IMR-90 (cell line): ENCODE measurements around the gene SIRT5. TPM values are rescaled to one million over a fixed set of nuclear protein-coding genes. Genes with fewer than 3 reads are reported as not detected.

ENCODE experiments used
- ATAC-seq: fragments of 200-7000 bp; cut with Tn5 transposase; 2 replicates; pipeline ENCODE4 v1.9.1; 2020; ENCODE audit warnings: low read depth, mild to moderate bottlenecking, moderate library complexity
- BruUV-seq: library from RNA; stranded (reverse); fragments of 400-500 nt; replicated peaks from 2 replicates; lab custom pipeline; 2021; lab: Mats Ljungman, UMichigan
- CTCF ChIA-PET: fragments of 300-600 bp; formaldehyde crosslinking; extraction: SDS; loops from one replicate; lab custom pipeline; 2021; ENCODE audit warnings: antibody characterized with exemption; lab: Yijun Ruan, JAX
- POLR2A ChIA-PET: fragments of 300-600 bp; sonication (Branson Sonifier 250); formaldehyde crosslinking; loops from one replicate; lab custom pipeline; 2022; ENCODE audit warnings: antibody characterized with exemption; ENCODE audit not compliant: unreplicated experiment; lab: Charles Lee
- DNase-seq: peaks from one replicate; pipeline ENCODE4 v3.0.0; 2013
- H2AFZ ChIP-seq: replicated peaks from 2 replicates; pipeline ENCODE3; 2013; ENCODE audit warnings: low read length, mild to moderate bottlenecking; ENCODE audit not compliant: poor library complexity
- H2AK5ac ChIP-seq: 2 replicates; pipeline ENCODE4 v1.6.1; 2013; ENCODE audit warnings: low read depth, low read length, inconsistent platforms
- H2AK9ac ChIP-seq: replicated peaks from 2 replicates; pipeline ENCODE3; 2013; ENCODE audit warnings: mild to moderate bottlenecking, low read depth, low read length, moderate library complexity; ENCODE audit not compliant: poor library complexity
- H2BK120ac ChIP-seq: 2 replicates; pipeline ENCODE4 v1.6.1; 2013; ENCODE audit warnings: low read depth, low read length, inconsistent platforms
- H2BK15ac ChIP-seq: 3 replicates; pipeline ENCODE4 v1.6.1; 2013; ENCODE audit warnings: low read depth, low read length, inconsistent platforms
- H2BK20ac ChIP-seq: 2 replicates; pipeline ENCODE4 v1.6.1; 2013; ENCODE audit warnings: low read depth, mild to moderate bottlenecking, inconsistent platforms, low read length, moderate library complexity
- H2BK5ac ChIP-seq: 2 replicates; pipeline ENCODE4 v1.6.1; 2013; ENCODE audit warnings: mild to moderate bottlenecking, low read depth, low read length, inconsistent platforms; ENCODE audit not compliant: poor library complexity, severe bottlenecking
- H3K14ac ChIP-seq: replicated peaks from 2 replicates; pipeline ENCODE4 v1.6.1; 2013; ENCODE audit warnings: low read depth, low read length, inconsistent platforms
- H3K18ac ChIP-seq: 2 replicates; pipeline ENCODE4 v1.6.1; 2013; ENCODE audit warnings: low read depth, low read length, control low read depth
- H3K23ac ChIP-seq: 2 replicates; pipeline ENCODE4 v1.6.1; 2013; ENCODE audit warnings: low read depth, low read length, inconsistent platforms
- H3K27ac ChIP-seq: 2 replicates; pipeline ENCODE4 v1.5.1; 2013; ENCODE audit warnings: mild to moderate bottlenecking, control low read depth, low read length; ENCODE audit not compliant: insufficient read depth
- H3K27me3 ChIP-seq: 2 replicates; pipeline ENCODE4 v1.6.1; 2013; ENCODE audit warnings: low read length; ENCODE audit not compliant: control insufficient read depth, insufficient read depth
- H3K36me3 ChIP-seq: 2 replicates; pipeline ENCODE4 v1.6.1; 2013; ENCODE audit warnings: low read length, mixed read lengths; ENCODE audit not compliant: control insufficient read depth, insufficient read depth
- H3K4ac ChIP-seq: 2 replicates; pipeline ENCODE4 v1.6.1; 2013; ENCODE audit warnings: low read depth, low read length, inconsistent platforms
- H3K4me1 ChIP-seq: 2 replicates; pipeline ENCODE4 v1.6.1; 2013; ENCODE audit warnings: low read length, mixed read lengths; ENCODE audit not compliant: control insufficient read depth, insufficient read depth
- H3K4me2 ChIP-seq: 2 replicates; pipeline ENCODE4 v1.6.1; 2013; ENCODE audit warnings: low read depth, mild to moderate bottlenecking, control low read depth, low read length, moderate library complexity
- H3K4me3 ChIP-seq: 2 replicates; pipeline ENCODE4 v1.5.1; 2013; ENCODE audit warnings: low read depth, mild to moderate bottlenecking, control low read depth, low read length, moderate library complexity; ENCODE audit not compliant: insufficient read depth
- H3K56ac ChIP-seq: 2 replicates; pipeline ENCODE4 v1.6.1; 2013; ENCODE audit warnings: low read length, inconsistent platforms; ENCODE audit not compliant: insufficient read depth; ENCODE audit errors: extremely low read depth
- H3K79me1 ChIP-seq, 2 experiments: 2 replicates each; pipeline ENCODE4 v1.6.1; 2013; ENCODE audit warnings: low read length in 2 of 2, inconsistent platforms in 1 of 2, low read depth in 1 of 2
- H3K9ac ChIP-seq: 2 replicates; pipeline ENCODE4 v1.6.1; 2013; ENCODE audit warnings: low read depth, low read length, control low read depth
- H3K9me1 ChIP-seq: 2 replicates; pipeline ENCODE4 v1.6.1; 2013; ENCODE audit warnings: low read length, inconsistent platforms; ENCODE audit not compliant: insufficient read depth
- H3K9me3 ChIP-seq: 2 replicates; pipeline ENCODE4 v1.6.1; 2013; ENCODE audit warnings: low read length; ENCODE audit not compliant: control insufficient read depth, insufficient read depth
- H4K20me1 ChIP-seq: 2 replicates; pipeline ENCODE4 v1.6.1; 2013; ENCODE audit warnings: low read length, inconsistent platforms; ENCODE audit not compliant: insufficient read depth
- H4K5ac ChIP-seq: 2 replicates; pipeline ENCODE4 v1.6.1; 2013; ENCODE audit warnings: mild to moderate bottlenecking, low read depth, low read length, control low read depth
- H4K8ac ChIP-seq, 2 experiments: 2 replicates each; pipeline ENCODE4 v1.6.1; 2013; ENCODE audit warnings: low read depth in 2 of 2, low read length in 2 of 2, control low read depth in 1 of 2, inconsistent platforms in 1 of 2
- H4K91ac ChIP-seq: 2 replicates; pipeline ENCODE4 v1.6.1; 2013; ENCODE audit warnings: low read depth, low read length, inconsistent platforms; ENCODE audit not compliant: insufficient read depth
- BHLHE40 ChIP-seq: fragments of 150-350 bp; IDR thresholded peaks from 2 replicates; pipeline ENCODE4 v1.6.1; 2016; ENCODE audit warnings: mild to moderate bottlenecking, low read depth, low read length
- CEBPB ChIP-seq: IDR thresholded peaks from 2 replicates; pipeline ENCODE4 v1.6.1; 2012; ENCODE audit warnings: low read depth, low read length, improper control_type of control experiment
- CHD1 ChIP-seq: IDR thresholded peaks from 2 replicates; pipeline ENCODE4 v1.6.1; 2012; ENCODE audit warnings: low read depth, low read length, improper control_type of control experiment
- FOS ChIP-seq: fragments of 150-350 bp; IDR thresholded peaks from 2 replicates; pipeline ENCODE4 v1.6.1; 2016; ENCODE audit warnings: low read depth, low read length
- MAFK ChIP-seq: IDR thresholded peaks from 2 replicates; pipeline ENCODE4 v1.6.1; 2012; ENCODE audit warnings: low read depth, low read length, improper control_type of control experiment
- MAZ ChIP-seq: IDR thresholded peaks from 2 replicates; pipeline ENCODE4 v1.6.1; 2012; ENCODE audit warnings: low read depth, mild to moderate bottlenecking, low read length, improper control_type of control experiment, moderate library complexity, borderline replicate concordance
- MXI1 ChIP-seq: IDR thresholded peaks from 2 replicates; pipeline ENCODE4 v1.6.1; 2012; ENCODE audit warnings: low read depth, mild to moderate bottlenecking, low read length, moderate library complexity, borderline replicate concordance
- POLR2A ChIP-seq: IDR thresholded peaks from 2 replicates; pipeline ENCODE4 v1.6.1; 2012; ENCODE audit warnings: mild to moderate bottlenecking, low read depth, low read length
- RCOR1 ChIP-seq: IDR thresholded peaks from 2 replicates; pipeline ENCODE4 v1.6.1; 2012; ENCODE audit warnings: mild to moderate bottlenecking, low read length, improper control_type of control experiment; ENCODE audit not compliant: insufficient replicate concordance
- RFX5 ChIP-seq: IDR thresholded peaks from 2 replicates; pipeline ENCODE4 v1.8.0; 2012; ENCODE audit warnings: low read depth, mild to moderate bottlenecking, low read length, moderate library complexity
- SMC3 ChIP-seq: fragments of 150-350 bp; IDR thresholded peaks from 2 replicates; pipeline ENCODE4 v1.6.1; 2016; ENCODE audit warnings: low read depth, mild to moderate bottlenecking, antibody characterized with exemption, low read length, moderate library complexity
- dilution Hi-C: fragments of 300-500 bp; cut with HindIII; formaldehyde crosslinking; loops from one replicate; pipeline ENCODE4 v1.14.3; 2018; ENCODE audit warnings: low sequenced_read_pairs; ENCODE audit not compliant: unreplicated experiment
- in situ Hi-C: fragments of 300-500 bp; cut with MboI; formaldehyde crosslinking; loops from 3 replicates; pipeline ENCODE4 v1.14.3; 2019; ENCODE audit warnings: low sequenced_read_pairs, inconsistent platforms, mixed read lengths
- intact Hi-C: fragments of 100-400 bp; cut with micrococcal nuclease; formaldehyde crosslinking; loops from 2 replicates; pipeline ENCODE4 v1.10.0; 2022
- polyA plus RNA-seq, 3 experiments: library from polyadenylated mRNA; depleted of rRNA; stranded (reverse); fragments of >200 nt; gene quantifications; 2 replicates each; pipeline ENCODE4 v1.2.3, GENCODE V29; 2012; ENCODE audit warnings: low replicate concordance in 1 of 3
- total RNA-seq: library from RNA; depleted of rRNA; stranded (reverse); fragments of >200 nt; gene quantifications from 2 replicates; pipeline ENCODE4 v1.2.3, GENCODE V29; 2012
- TF ChIP-seq, protein P1 (sequence below): fragments of 150-350 bp; IDR thresholded peaks from 2 replicates; pipeline ENCODE4 v1.6.1; 2017; ENCODE audit warnings: mild to moderate bottlenecking, antibody characterized with exemption, low read length, low read depth
- TF ChIP-seq, protein P2 (sequence below): conservative IDR thresholded peaks from 2 replicates; pipeline ENCODE4 v1.5.1; 2012; ENCODE audit warnings: mild to moderate bottlenecking, low read depth, low read length, improper control_type of control experiment
- TF ChIP-seq, protein P3 (sequence below): fragments of 150-350 bp; IDR thresholded peaks from 2 replicates; pipeline ENCODE4 v1.6.1; 2016; ENCODE audit warnings: low read depth, mild to moderate bottlenecking, low read length, moderate library complexity, borderline replicate concordance

Gene SIRT5
- total and polyA plus RNA-seq, 2 of the 4 experiments (the other 2 are of a cell fraction): 4.7 to 5.2 TPM

DNA sequence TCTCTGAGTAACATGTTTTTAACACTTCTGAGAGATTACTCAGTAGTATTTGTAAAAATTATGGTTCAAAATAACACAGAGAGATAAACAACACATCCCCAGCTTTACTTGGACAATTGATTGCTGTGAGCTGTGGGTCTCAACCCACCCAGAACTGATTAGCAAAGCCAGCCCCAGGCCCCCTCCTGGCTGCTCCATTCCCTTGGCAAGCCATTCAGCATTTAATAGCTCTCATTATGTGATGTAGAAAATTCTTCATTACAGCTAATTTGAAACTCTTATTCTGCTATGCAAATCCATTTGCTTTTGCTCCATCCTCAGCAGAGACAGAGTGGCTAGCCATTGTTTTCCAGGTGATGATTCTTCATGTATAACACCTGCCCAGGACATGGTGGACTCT, 16.6 kb upstream of the SIRT5 start:
- H3K27ac ChIP-seq: no peak overlapping the region
- ATAC-seq (no peak), DNase-seq (no peak)
- H3K4me2 ChIP-seq: no peak overlapping the region
- ChIA-PET POLR2A (no interaction called here), CTCF (no interaction called here)
- no peak overlapping the region for H2AFZ ChIP-seq
- H2BK5ac ChIP-seq: no peak overlapping the region
- in situ Hi-C loops: no loop called here
- H3K9me1 ChIP-seq: no peaks in the 10 kb centered on the region
- H3K79me1 ChIP-seq: no peaks in the 10 kb centered on the region
- no peak overlapping the region for H4K91ac ChIP-seq
- H3K14ac ChIP-seq: no peak overlapping the region
- TF ChIP-seq FOS: no peak
- TF ChIP-seq, protein P1, sequence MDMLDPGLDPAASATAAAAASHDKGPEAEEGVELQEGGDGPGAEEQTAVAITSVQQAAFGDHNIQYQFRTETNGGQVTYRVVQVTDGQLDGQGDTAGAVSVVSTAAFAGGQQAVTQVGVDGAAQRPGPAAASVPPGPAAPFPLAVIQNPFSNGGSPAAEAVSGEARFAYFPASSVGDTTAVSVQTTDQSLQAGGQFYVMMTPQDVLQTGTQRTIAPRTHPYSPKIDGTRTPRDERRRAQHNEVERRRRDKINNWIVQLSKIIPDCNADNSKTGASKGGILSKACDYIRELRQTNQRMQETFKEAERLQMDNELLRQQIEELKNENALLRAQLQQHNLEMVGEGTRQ: no peak
- no peak for TF ChIP-seq SMC3
- TF ChIP-seq BHLHE40: no peak
- TF ChIP-seq CEBPB: no peak
- TF ChIP-seq, protein P2, sequence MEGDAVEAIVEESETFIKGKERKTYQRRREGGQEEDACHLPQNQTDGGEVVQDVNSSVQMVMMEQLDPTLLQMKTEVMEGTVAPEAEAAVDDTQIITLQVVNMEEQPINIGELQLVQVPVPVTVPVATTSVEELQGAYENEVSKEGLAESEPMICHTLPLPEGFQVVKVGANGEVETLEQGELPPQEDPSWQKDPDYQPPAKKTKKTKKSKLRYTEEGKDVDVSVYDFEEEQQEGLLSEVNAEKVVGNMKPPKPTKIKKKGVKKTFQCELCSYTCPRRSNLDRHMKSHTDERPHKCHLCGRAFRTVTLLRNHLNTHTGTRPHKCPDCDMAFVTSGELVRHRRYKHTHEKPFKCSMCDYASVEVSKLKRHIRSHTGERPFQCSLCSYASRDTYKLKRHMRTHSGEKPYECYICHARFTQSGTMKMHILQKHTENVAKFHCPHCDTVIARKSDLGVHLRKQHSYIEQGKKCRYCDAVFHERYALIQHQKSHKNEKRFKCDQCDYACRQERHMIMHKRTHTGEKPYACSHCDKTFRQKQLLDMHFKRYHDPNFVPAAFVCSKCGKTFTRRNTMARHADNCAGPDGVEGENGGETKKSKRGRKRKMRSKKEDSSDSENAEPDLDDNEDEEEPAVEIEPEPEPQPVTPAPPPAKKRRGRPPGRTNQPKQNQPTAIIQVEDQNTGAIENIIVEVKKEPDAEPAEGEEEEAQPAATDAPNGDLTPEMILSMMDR: no peak
- TF ChIP-seq RFX5: no peak
- TF ChIP-seq MAFK: no peak
- TF ChIP-seq RCOR1: no peak
- TF ChIP-seq MAZ: no peak
- TF ChIP-seq MXI1: no peak
- TF ChIP-seq, protein P3, sequence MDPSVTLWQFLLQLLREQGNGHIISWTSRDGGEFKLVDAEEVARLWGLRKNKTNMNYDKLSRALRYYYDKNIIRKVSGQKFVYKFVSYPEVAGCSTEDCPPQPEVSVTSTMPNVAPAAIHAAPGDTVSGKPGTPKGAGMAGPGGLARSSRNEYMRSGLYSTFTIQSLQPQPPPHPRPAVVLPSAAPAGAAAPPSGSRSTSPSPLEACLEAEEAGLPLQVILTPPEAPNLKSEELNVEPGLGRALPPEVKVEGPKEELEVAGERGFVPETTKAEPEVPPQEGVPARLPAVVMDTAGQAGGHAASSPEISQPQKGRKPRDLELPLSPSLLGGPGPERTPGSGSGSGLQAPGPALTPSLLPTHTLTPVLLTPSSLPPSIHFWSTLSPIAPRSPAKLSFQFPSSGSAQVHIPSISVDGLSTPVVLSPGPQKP: no peak
- TF ChIP-seq CHD1: no peak
- no peak for TF ChIP-seq POLR2A
- dilution Hi-C loops: no loop called here
- no peak overlapping the region for H2AK9ac ChIP-seq
- H3K27me3 ChIP-seq: no peaks in the 10 kb centered on the region
- intact Hi-C loops: no loop called here
- 0 out of 2 replicates have a peak, but pooled peaks cover 1% of the 10 kb centered on the region for H3K4me1 ChIP-seq
- no peak overlapping the region for H4K8ac ChIP-seq
- no peak overlapping the region for H3K18ac ChIP-seq
- no TSS peak for BruUV-seq
- no peak overlapping the region for H2BK20ac ChIP-seq
- H3K23ac ChIP-seq: no peak overlapping the region
- no peak overlapping the region for H3K9ac ChIP-seq
- no peak overlapping the region for H2BK15ac ChIP-seq
- no peak overlapping the region for H4K5ac ChIP-seq
- no peak overlapping the region for H3K56ac ChIP-seq
- H3K36me3 ChIP-seq: no peaks in the 10 kb centered on the region
- H2AK5ac ChIP-seq: no peak overlapping the region
- no peak overlapping the region for H3K4ac ChIP-seq
- H4K20me1 ChIP-seq: no peaks in the 10 kb centered on the region
- no peaks in the 10 kb centered on the region for H3K9me3 ChIP-seq
- no peak overlapping the region for H2BK120ac ChIP-seq
- no peak overlapping the region for H3K4me3 ChIP-seq
